Measurements from ENCODE around the gene XK.

GRCh38 chrX:37711991-37712390 lies 26.4 kb downstream of the XK start:
- no peak for TF ChIP-seq CTCF (IDR thresholded peaks at IDR 0.05)
- TF ChIP-seq EP300 (IDR thresholded peaks at IDR 0.05), result no peak
- no peak for TF ChIP-seq POLR2A (IDR thresholded peaks at IDR 0.05)
- no peak for TF ChIP-seq POLR2AphosphoS5 (IDR thresholded peaks at IDR 0.05)
